Right ventricle myocardium superior (tissue), 1 donor: ENCODE results near the gene SRR. TPM values are rescaled to one million over a fixed set of nuclear protein-coding genes. Genes with fewer than 3 reads are reported as not detected.
"Not testable (repeated sequence)": the region's sequence is repeated elsewhere in the genome, so short reads cannot be mapped to it uniquely, and the experiment has no call there.

Experiments used
- ATAC-seq: fragments of 200-7000 bp; cut with Tn5 transposase; one replicate; pipeline ENCODE4 v1.9.1; 2020; ENCODE audit warnings: mild to moderate bottlenecking; ENCODE audit not compliant: poor library complexity
- DNase-seq: peaks from one replicate; pipeline ENCODE4 v3.0.0-alpha.2; 2020
- intact Hi-C: fragments of 100-400 bp; cut with DNase I; formaldehyde crosslinking; loops from one replicate; pipeline ENCODE4 v1.11.2; 2022
- total RNA-seq: library from RNA; stranded (reverse); fragmentation: NEBNext Ultra II Directional; extraction: Animal tissue kit (Norgen Biotek cat#: 25700); gene quantifications from one replicate; pipeline ENCODE4 v1.2.1, GENCODE V29; 2021
- donor health status: DM: no; HTN: yes; CAD: no; lungs with severe emphysema.

The SRR gene
- total RNA-seq, 1 donor from 2014 or later, result 8.3 TPM

GRCh38 chr17:2282297-2282873 is 21.4 kb upstream of the SRR start:
- DNase-seq, result no peak
- ATAC-seq, result peak; percentile 52
- intact Hi-C loops, result no loop called here

- ATAC-seq (no peak), DNase-seq (no peak)
Measured at GRCh38 chr17:2283302-2283701, 20.4 kb upstream of the SRR start.

GRCh38 chr17:2289878-2290478 is 13.8 kb upstream of the SRR start:
- intact Hi-C loops, result no loop called here

More at GRCh38 chr17:2283302-2283701, 20.4 kb upstream of the SRR start:
- intact Hi-C loops, result no loop called here

GRCh38 chr17:2292100-2292499 is 11.7 kb upstream of the SRR start:
- intact Hi-C loops, result no loop called here
- DNase-seq (no peak), ATAC-seq (no peak)

More at GRCh38 chr17:2289878-2290478, 13.8 kb upstream of the SRR start:
- ATAC-seq, result no peak
- DNase-seq, result no peak

- ATAC-seq (no peak), DNase-seq (no peak)
- intact Hi-C loops, result no loop called here
Measured at GRCh38 chr17:2295575-2295974, 8.2 kb upstream of the SRR start.

- no peak for ATAC-seq
- intact Hi-C loops, result no loop called here
- DNase-seq, result no peak
Measured at GRCh38 chr17:2297023-2297422, 6.7 kb upstream of the SRR start.

- no peak for DNase-seq
- ATAC-seq, result no peak
- intact Hi-C loops, result no loop called here
Measured at GRCh38 chr17:2299136-2299535, 4.6 kb upstream of the SRR start.

- ATAC-seq, result no peak
- intact Hi-C loops, result no loop called here
- no peak for DNase-seq
Measured at GRCh38 chr17:2299756-2300155, 4.0 kb upstream of the SRR start.

GRCh38 chr17:2302778-2303203 is 959 bp upstream of the SRR start:
- ATAC-seq (no peak), DNase-seq (no peak)
- intact Hi-C loops, result no loop called here

GRCh38 chr17:2304931-2305330 is 1.2 kb downstream of the SRR start:
- intact Hi-C loops, result no loop called here
- ATAC-seq (no peak), DNase-seq (no peak)

GRCh38 chr17:2309338-2310154 is 5.8 kb downstream of the SRR start:
- DNase-seq (no peak), ATAC-seq (no peak)
- intact Hi-C loops, result no loop called here

- ATAC-seq (no peak), DNase-seq (no peak)
- intact Hi-C loops, result no loop called here
Measured at GRCh38 chr17:2312736-2313135, 9.0 kb downstream of the SRR start.

GRCh38 chr17:2316916-2317205 is 13.1 kb downstream of the SRR start:
- intact Hi-C loops, ATAC-seq, DNase-seq: not testable (repeated sequence)

- ATAC-seq (no peak), DNase-seq (no peak)
- intact Hi-C loops, result no loop called here
Measured at GRCh38 chr17:2317796-2318195, 14.0 kb downstream of the SRR start.

GRCh38 chr17:2319051-2319450 is 15.3 kb downstream of the SRR start:
- no peak for ATAC-seq
- intact Hi-C loops, result no loop called here
- DNase-seq, result no peak

- intact Hi-C loops, result no loop called here
- DNase-seq (no peak), ATAC-seq (no peak)
Measured at GRCh38 chr17:2321399-2321798, 17.6 kb downstream of the SRR start.

- intact Hi-C loops, result no loop called here
- ATAC-seq, result no peak
- no peak for DNase-seq
Measured at GRCh38 chr17:2323629-2324314, 20.0 kb downstream of the SRR start.

- intact Hi-C loops, result no loop called here
- DNase-seq (no peak), ATAC-seq (no peak)
Measured at GRCh38 chr17:2331303-2331702, 27.6 kb downstream of the SRR start.

- intact Hi-C loops, result no loop called here
- DNase-seq, result peak; percentile 47
- no peak for ATAC-seq
Measured at GRCh38 chr17:2335726-2336214, 32.0 kb downstream of the SRR start.
